GM18508 (cell line): ENCODE measurements around the gene CAMK1G.

Experiments used
- ATAC-seq: cut with Tn5 transposase; IDR thresholded peaks from one replicate; pipeline ENCODE4 v1.9.1; 2021; ENCODE audit warnings: moderate number of reproducible peaks; ENCODE audit not compliant: insufficient read depth, unreplicated experiment

The CAMK1G gene

DNA sequence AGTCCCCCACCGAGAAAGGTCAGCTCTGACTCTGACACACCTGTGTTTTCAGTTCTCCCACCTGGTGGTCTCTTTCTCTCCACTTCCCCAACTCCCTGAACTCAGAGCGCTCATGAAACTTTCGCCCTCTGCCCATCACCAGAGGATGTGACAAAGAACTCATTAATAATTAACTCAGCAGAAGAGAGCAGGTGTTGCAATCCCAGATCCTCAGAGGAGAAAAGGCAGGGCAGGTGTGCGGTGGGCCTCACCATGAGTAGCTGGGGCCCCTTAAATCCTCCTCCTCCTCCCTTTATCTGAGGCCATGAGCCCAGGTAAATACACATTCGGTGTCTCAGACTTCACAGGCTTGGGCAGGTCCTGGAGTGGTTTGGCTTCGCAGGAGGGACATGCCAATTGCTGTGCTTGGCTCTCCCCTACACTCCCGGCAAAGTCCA lies 70.4 kb downstream of the CAMK1G start:
- ATAC-seq, result peak; percentile 33

DNA sequence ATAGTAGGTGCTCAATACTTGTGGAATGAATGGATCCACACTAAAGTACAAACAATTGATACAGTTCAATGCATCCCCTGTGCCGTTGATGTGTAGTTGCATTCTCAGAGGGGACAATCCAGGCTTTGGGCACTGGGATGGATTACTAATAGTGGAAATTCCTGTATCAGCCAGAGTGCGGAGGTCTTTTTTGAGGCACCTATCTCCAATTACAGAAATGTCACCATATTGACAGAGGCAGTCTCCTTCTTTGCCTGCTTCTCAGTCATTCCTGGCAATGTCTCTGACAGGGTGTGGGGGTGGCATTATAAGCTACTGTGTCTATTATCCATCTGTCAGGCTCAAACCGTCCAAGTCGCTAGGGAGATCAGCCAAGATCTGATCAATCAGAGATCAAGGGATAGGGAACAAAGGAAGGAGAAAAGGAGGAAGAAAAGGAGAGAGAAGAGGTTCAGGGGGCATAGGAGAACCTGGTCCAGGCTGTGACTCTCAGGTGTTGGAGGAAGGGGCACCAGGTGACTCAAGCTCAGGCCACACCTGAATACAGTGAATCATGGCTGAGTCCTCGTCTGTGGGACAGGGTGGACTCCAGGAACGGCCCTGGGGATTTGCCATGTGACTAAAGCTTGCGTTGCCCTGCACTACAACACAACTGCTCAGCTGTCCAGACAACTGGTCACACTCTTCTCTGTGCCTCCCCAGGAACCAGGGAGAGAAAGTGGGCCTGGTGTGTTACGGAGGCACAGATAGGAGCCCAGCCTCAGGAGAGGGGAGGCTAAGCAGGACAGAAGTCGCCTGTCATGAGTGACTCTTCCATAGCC lies 72.1 kb downstream of the CAMK1G start:
- ATAC-seq, result no peak

DNA sequence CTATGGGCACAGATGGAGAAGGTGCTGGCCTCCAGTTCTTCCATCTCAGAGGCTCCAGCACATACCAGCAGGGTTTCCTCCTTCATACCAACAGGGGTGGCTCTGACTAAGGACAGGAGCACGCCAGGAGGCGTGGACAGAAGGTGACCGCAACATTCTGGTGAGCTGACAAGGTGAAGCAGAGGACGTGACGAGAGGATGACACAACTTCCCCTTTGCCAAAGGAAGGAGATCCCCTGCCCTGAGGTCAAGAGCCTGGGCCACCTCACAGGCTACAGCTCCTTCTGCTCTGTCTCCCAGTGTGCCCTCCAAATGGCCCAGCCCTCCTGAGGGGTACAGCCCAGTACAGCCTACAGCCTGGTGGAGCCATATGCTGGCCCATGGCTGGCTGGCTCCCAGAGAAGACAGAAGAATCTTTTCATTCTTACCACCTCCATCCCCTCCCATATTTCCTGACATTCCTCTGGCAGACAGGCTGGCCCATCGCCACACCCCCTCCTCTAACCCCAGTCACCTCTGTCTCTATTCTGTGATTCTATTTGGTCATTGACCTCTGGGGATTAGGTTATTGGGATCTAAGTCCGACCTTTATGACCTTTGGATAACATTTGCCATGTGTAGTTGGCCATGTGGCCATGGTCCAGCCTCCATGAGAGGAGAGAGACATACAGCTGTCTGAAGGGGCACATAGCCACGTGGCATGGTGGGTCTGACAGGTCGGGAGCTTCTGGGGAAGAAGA lies 73.8 kb downstream of the CAMK1G start:
- peak; percentile 39 for ATAC-seq

DNA sequence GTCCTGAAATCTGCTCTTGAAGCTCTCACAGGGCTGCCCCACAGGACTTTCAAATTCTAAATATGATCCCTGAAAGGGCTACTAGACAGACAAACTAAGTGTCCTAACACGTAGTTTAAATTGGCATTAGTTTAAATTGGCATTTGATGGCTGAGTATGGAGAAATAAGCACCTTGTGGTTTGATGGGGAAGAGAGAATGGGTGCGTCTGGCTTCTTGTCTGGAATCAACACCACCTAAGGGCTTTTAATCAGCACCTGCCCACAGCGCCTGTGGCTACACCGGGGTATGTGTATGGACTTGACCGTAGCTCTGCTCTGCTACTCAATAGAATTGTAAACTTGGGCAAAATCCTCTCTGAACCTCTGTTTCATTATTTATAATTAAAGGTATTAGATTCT lies 74.4 kb downstream of the CAMK1G start:
- no peak for ATAC-seq

DNA sequence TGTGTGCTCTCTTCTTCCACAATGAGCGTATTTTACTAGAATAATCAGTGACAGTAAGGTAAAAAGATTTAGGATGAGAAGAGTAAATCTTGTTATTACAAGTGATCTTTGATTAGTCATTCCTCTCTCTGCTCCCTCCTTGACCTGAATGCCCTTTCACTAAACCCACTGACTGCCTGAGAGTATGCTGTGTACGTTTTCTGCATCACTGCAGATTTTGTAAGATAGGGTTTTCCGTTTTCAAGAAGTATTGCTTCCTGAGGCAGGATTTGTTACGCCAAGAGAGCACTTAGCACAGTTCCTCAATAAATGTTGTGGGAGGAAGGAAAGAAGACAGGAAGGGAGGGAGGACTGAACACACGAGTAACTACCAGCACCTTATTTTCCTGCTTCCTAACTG lies 76.4 kb downstream of the CAMK1G start:
- ATAC-seq, result peak; percentile 85

DNA sequence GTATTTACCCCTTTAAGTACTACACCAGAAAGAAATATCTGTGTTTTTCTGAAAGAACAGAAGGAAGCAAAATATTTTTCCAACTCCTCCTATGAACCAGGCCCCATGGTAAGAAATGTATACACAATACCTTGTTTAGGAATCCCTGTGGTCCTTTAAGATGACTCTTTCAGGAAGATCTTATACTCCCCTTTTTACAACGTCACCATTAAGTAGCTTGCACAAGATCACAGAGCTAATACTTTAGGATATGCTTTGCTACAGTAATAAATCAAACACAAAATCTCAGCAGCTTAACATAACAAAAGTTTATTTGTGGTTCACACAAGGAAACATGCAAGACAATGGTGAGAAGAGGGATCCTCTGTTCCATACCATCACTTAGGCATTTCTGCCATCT lies 77.6 kb downstream of the CAMK1G start:
- ATAC-seq, result no peak

DNA sequence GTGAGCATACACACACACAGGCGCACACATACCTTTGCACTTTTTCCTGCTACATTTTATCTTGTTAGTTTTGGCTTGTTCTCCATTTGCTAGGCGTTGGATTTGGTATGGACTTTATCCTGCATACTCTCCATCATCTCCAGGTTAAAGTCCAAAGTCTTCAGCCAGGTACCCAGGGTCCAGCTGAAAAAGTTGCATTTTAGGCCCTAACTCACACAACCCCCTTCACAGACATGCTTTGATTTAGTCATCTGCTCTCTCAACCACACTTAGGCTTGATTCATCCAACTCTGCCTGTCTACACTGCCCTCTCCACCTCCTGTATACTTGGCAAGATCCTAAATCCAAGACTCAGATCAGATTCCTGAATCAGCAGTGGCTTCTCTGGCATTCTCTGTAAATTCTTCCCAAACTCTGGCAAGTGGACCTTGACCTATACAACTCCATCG lies 79.4 kb downstream of the CAMK1G start:
- no peak for ATAC-seq
